ENCODE results near the gene SH2D3C. TPM values are rescaled to one million over a fixed set of nuclear protein-coding genes. Genes with fewer than 3 reads are reported as not detected.

The SH2D3C gene
- total and polyA plus RNA-seq, 2 donors, result 18.2 to 25.1 TPM

DNA sequence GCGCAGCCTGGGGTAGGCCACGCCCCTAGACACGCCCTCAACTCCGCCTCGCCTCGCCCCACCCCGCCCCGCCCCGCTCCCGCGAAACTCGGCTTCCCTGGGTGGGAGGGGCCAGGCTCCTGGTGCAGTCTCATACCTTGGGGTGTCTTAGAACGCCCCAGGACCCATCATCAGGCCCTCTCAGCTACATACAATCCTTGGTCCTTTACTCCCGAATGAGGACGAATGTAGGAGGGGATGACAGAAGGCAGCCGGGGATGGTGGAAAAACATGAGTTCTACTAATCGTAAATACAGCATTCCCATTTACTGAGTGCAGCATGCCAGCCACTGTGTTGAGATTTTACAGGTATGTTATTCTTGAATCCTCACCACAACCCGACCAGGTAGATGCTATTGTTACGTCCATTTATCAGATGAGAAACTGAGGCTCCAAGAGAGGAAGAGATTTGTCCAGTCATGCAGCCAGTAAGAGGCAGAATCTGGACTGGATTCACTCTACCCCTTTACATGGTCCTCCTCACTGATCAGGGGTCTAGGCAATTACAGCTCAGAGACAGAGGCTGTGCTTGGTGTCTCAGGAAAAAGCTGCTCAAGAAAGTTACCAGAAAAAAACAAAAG, 6.8 kb downstream of the SH2D3C start:
- H3K4me3 ChIP-seq (ENCODE audit: low read length in 2 of 2), result peak overlapping the region in 1 of 2 donors; percentile 55
- H3K27me3 ChIP-seq (ENCODE audit: control insufficient read depth in 2 of 2, insufficient read depth in 1 of 2, low read length in 1 of 2), result no peaks in the 10 kb centered on the region
- peak in 1 of 9 donors; percentile 93 for DNase-seq (ENCODE audit: low read depth in 6 of 9, low spot score in 9 of 9)
- H3K27ac ChIP-seq (ENCODE audit: low read depth in 1 of 2, low read length in 1 of 2), result peak overlapping the region; percentile 19 to 89
- WGBS, result 19% methylated on average over 19 of the region's 19 CpGs
- H3K4me1 ChIP-seq (ENCODE audit: control insufficient read depth in 2 of 2, insufficient read depth in 2 of 2, low read length in 2 of 2), result peaks cover 50 to 93% of the 10 kb centered on the region in 2 donors
- no peaks in the 10 kb centered on the region for H3K9me3 ChIP-seq (ENCODE audit: control insufficient read depth in 2 of 2, insufficient read depth in 1 of 2, low read length in 1 of 2)
- H3K36me3 ChIP-seq (ENCODE audit: control insufficient read depth in 2 of 2, insufficient read depth in 2 of 2, low read length in 1 of 2), result peaks cover 52 to 72% of the 10 kb centered on the region in 2 donors

- peak overlapping the region; percentile 85 to 87 for H3K27ac ChIP-seq (ENCODE audit: low read depth in 1 of 2, low read length in 1 of 2)
- peaks cover 50 to 92% of the 10 kb centered on the region in 2 donors for H3K4me1 ChIP-seq (ENCODE audit: control insufficient read depth in 2 of 2, insufficient read depth in 2 of 2, low read length in 2 of 2)
- peak in 8 of 9 donors; percentile 91 to 98 (median 95) for DNase-seq (ENCODE audit: low read depth in 6 of 9, low spot score in 9 of 9)
- 7% methylated on average over 43 of the region's 43 CpGs for WGBS
- no peaks in the 10 kb centered on the region for H3K9me3 ChIP-seq (ENCODE audit: control insufficient read depth in 2 of 2, insufficient read depth in 1 of 2, low read length in 1 of 2)
- peaks cover 58 to 78% of the 10 kb centered on the region in 2 donors for H3K36me3 ChIP-seq (ENCODE audit: control insufficient read depth in 2 of 2, insufficient read depth in 2 of 2, low read length in 1 of 2)
- no peaks in the 10 kb centered on the region for H3K27me3 ChIP-seq (ENCODE audit: control insufficient read depth in 2 of 2, insufficient read depth in 1 of 2, low read length in 1 of 2)
- peak overlapping the region; percentile 55 to 59 for H3K4me3 ChIP-seq (ENCODE audit: low read length in 2 of 2)
These were observed 7.4 kb downstream of the SH2D3C start for GRCh38 chr9:127770905-127771569.

- Histone ChIP-seq H3K9me3 (ENCODE audit: control insufficient read depth in 2 of 2, insufficient read depth in 1 of 2, low read length in 1 of 2) (no peaks in the 10 kb centered on the region), H3K27ac (ENCODE audit: low read depth in 1 of 2, low read length in 1 of 2) (peak overlapping the region; percentile 85 to 87), H3K4me1 (ENCODE audit: control insufficient read depth in 2 of 2, insufficient read depth in 2 of 2, low read length in 2 of 2) (peaks cover 50 to 87% of the 10 kb centered on the region in 2 donors), H3K4me3 (ENCODE audit: low read length in 2 of 2) (peak overlapping the region; percentile 55 to 59), H3K27me3 (ENCODE audit: control insufficient read depth in 2 of 2, insufficient read depth in 1 of 2, low read length in 1 of 2) (no peaks in the 10 kb centered on the region), H3K36me3 (ENCODE audit: control insufficient read depth in 2 of 2, insufficient read depth in 2 of 2, low read length in 1 of 2) (peaks cover 61 to 82% of the 10 kb centered on the region in 2 donors)
- DNase-seq (ENCODE audit: low read depth in 6 of 9, low spot score in 9 of 9), result no peak
- WGBS, result 48% methylated on average over 3 of the region's 3 CpGs
These were observed 7.9 kb downstream of the SH2D3C start for GRCh38 chr9:127770583-127770904.

- peak in 2 of 9 donors; percentile 42 to 57 for DNase-seq (ENCODE audit: low read depth in 6 of 9, low spot score in 9 of 9)
- Histone ChIP-seq H3K27me3 (ENCODE audit: control insufficient read depth in 2 of 2, insufficient read depth in 1 of 2, low read length in 1 of 2) (no peaks in the 10 kb centered on the region), H3K4me3 (ENCODE audit: low read length in 2 of 2) (peak overlapping the region; percentile 55 to 59), H3K27ac (ENCODE audit: low read depth in 1 of 2, low read length in 1 of 2) (peak overlapping the region; percentile 85 to 87), H3K36me3 (ENCODE audit: control insufficient read depth in 2 of 2, insufficient read depth in 2 of 2, low read length in 1 of 2) (peaks cover 65 to 86% of the 10 kb centered on the region in 2 donors), H3K9me3 (ENCODE audit: control insufficient read depth in 2 of 2, insufficient read depth in 1 of 2, low read length in 1 of 2) (no peaks in the 10 kb centered on the region), H3K4me1 (ENCODE audit: control insufficient read depth in 2 of 2, insufficient read depth in 2 of 2, low read length in 2 of 2) (peaks cover 49 to 82% of the 10 kb centered on the region in 2 donors)
- WGBS, result 11% methylated on average over 4 of the region's 4 CpGs
These were observed 8.4 kb downstream of the SH2D3C start for GRCh38 chr9:127769929-127770582.

DNA sequence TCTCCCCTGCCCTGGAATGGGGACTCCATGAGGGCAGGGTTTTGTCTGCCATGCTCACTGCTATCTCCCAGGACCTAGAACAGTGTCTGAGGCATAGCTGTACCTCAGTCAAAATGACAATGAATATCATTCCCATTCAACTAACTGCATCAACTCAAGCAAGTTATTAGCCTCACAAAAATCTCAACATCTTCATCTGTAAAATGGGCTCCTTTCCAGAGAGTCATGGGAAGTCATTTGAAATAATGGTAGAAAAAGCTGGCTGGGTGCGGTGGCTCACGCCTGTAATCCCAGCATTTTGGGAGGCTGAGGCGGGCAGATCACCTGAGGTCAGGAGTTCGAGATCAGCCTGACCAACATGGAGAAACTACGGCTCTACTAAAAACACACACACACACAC, 9.4 kb downstream of the SH2D3C start:
- peaks cover 41 to 78% of the 10 kb centered on the region in 2 donors for H3K4me1 ChIP-seq (ENCODE audit: control insufficient read depth in 2 of 2, insufficient read depth in 2 of 2, low read length in 2 of 2)
- peaks cover 69 to 82% of the 10 kb centered on the region in 2 donors for H3K36me3 ChIP-seq (ENCODE audit: control insufficient read depth in 2 of 2, insufficient read depth in 2 of 2, low read length in 1 of 2)
- WGBS, result 96% methylated on average over 5 of the region's 5 CpGs
- no peaks in the 10 kb centered on the region for H3K27me3 ChIP-seq (ENCODE audit: control insufficient read depth in 2 of 2, insufficient read depth in 1 of 2, low read length in 1 of 2)
- DNase-seq (ENCODE audit: low read depth in 6 of 9, low spot score in 9 of 9), result no peak
- no peak overlapping the region for H3K4me3 ChIP-seq (ENCODE audit: low read length in 2 of 2)
- H3K9me3 ChIP-seq (ENCODE audit: control insufficient read depth in 2 of 2, insufficient read depth in 1 of 2, low read length in 1 of 2), result no peaks in the 10 kb centered on the region
- peak overlapping the region in 1 of 2 donors; percentile 1 for H3K27ac ChIP-seq (ENCODE audit: low read depth in 1 of 2, low read length in 1 of 2)

DNA sequence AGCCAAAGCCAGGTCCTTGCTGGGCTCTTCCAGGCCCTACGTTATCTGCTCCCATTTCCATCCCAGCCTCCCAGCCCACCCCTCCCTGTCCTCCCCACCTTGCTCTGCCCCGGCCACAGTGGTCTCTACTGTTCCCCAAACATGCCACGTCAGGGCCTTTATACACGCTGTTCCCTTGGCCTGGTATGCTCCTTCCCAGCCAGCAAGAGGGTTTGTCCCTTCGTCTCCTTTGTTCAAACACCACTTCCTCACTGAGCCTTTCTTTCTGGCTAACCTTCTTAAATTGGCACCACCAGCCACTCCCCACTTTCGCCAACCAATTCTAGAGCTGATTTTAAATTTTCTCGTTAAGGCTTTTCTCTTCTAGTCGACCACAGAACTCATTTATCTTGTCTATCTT, 9.8 kb downstream of the SH2D3C start:
- Histone ChIP-seq H3K36me3 (ENCODE audit: control insufficient read depth in 2 of 2, insufficient read depth in 2 of 2, low read length in 1 of 2) (peaks cover 69 to 79% of the 10 kb centered on the region in 2 donors), H3K9me3 (ENCODE audit: control insufficient read depth in 2 of 2, insufficient read depth in 1 of 2, low read length in 1 of 2) (no peaks in the 10 kb centered on the region), H3K4me3 (ENCODE audit: low read length in 2 of 2) (no peak overlapping the region), H3K27me3 (ENCODE audit: control insufficient read depth in 2 of 2, insufficient read depth in 1 of 2, low read length in 1 of 2) (no peaks in the 10 kb centered on the region), H3K4me1 (ENCODE audit: control insufficient read depth in 2 of 2, insufficient read depth in 2 of 2, low read length in 2 of 2) (peaks cover 38 to 76% of the 10 kb centered on the region in 2 donors), H3K27ac (ENCODE audit: low read depth in 1 of 2, low read length in 1 of 2) (peak overlapping the region in 1 of 2 donors; percentile 48)
- 85% methylated on average over 8 of the region's 8 CpGs for WGBS
- DNase-seq (ENCODE audit: low read depth in 6 of 9, low spot score in 9 of 9), result no peak

GRCh38 chr9:127767909-127768331, 10.5 kb downstream of the SH2D3C start:
- Histone ChIP-seq H3K9me3 (ENCODE audit: control insufficient read depth in 2 of 2, insufficient read depth in 1 of 2, low read length in 1 of 2) (no peaks in the 10 kb centered on the region), H3K27me3 (ENCODE audit: control insufficient read depth in 2 of 2, insufficient read depth in 1 of 2, low read length in 1 of 2) (no peaks in the 10 kb centered on the region), H3K27ac (ENCODE audit: low read depth in 1 of 2, low read length in 1 of 2) (peak overlapping the region in 1 of 2 donors; percentile 48), H3K4me1 (ENCODE audit: control insufficient read depth in 2 of 2, insufficient read depth in 2 of 2, low read length in 2 of 2) (peaks cover 38 to 69% of the 10 kb centered on the region in 2 donors), H3K36me3 (ENCODE audit: control insufficient read depth in 2 of 2, insufficient read depth in 2 of 2, low read length in 1 of 2) (peaks cover 68 to 78% of the 10 kb centered on the region in 2 donors), H3K4me3 (ENCODE audit: low read length in 2 of 2) (peak overlapping the region in 1 of 2 donors; percentile 9)
- 91% methylated on average over 13 of the region's 13 CpGs for WGBS
- DNase-seq (ENCODE audit: low read depth in 6 of 9, low spot score in 9 of 9), result no peak

DNA sequence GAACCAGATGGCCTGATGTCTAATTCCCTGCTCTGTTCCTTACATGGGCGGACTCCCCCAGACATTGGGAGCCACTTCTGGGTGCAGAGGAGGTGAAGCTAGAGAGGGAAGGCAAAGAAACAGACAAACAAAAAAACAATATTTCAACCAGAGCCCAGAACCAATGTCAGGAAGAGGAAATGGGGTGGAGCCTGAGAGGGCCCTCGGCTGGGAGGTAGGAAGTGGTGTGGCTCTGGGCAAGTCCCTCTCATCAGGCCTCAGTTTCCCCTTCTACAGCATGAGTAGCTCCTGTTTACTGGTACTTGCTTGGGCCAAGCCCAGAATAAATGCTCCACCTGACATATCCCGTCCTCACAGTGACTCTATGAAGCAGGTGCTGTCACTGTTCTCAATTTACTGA, 11.1 kb downstream of the SH2D3C start:
- Histone ChIP-seq H3K4me3 (ENCODE audit: low read length in 2 of 2) (no peak overlapping the region), H3K9me3 (ENCODE audit: control insufficient read depth in 2 of 2, insufficient read depth in 1 of 2, low read length in 1 of 2) (no peaks in the 10 kb centered on the region), H3K36me3 (ENCODE audit: control insufficient read depth in 2 of 2, insufficient read depth in 2 of 2, low read length in 1 of 2) (peaks cover 68 to 78% of the 10 kb centered on the region in 2 donors), H3K27ac (ENCODE audit: low read depth in 1 of 2, low read length in 1 of 2) (peak overlapping the region; percentile 48 to 91), H3K4me1 (ENCODE audit: control insufficient read depth in 2 of 2, insufficient read depth in 2 of 2, low read length in 2 of 2) (peaks cover 34 to 68% of the 10 kb centered on the region in 2 donors), H3K27me3 (ENCODE audit: control insufficient read depth in 2 of 2, insufficient read depth in 1 of 2, low read length in 1 of 2) (no peaks in the 10 kb centered on the region)
- DNase-seq (ENCODE audit: low read depth in 6 of 9, low spot score in 9 of 9), result peak in 1 of 9 donors; percentile 48
- WGBS, result 68% methylated on average over 3 of the region's 3 CpGs

- no peak overlapping the region for H3K4me3 ChIP-seq (ENCODE audit: low read length in 2 of 2)
- H3K27me3 ChIP-seq (ENCODE audit: control insufficient read depth in 2 of 2, insufficient read depth in 1 of 2, low read length in 1 of 2), result no peaks in the 10 kb centered on the region
- no peak for DNase-seq (ENCODE audit: low read depth in 6 of 9, low spot score in 9 of 9)
- peaks cover 78 to 85% of the 10 kb centered on the region in 2 donors for H3K36me3 ChIP-seq (ENCODE audit: control insufficient read depth in 2 of 2, insufficient read depth in 2 of 2, low read length in 1 of 2)
- 94% methylated on average over 1 of the region's 1 CpG for WGBS
- H3K9me3 ChIP-seq (ENCODE audit: control insufficient read depth in 2 of 2, insufficient read depth in 1 of 2, low read length in 1 of 2), result no peaks in the 10 kb centered on the region
- peaks cover 28 to 54% of the 10 kb centered on the region in 2 donors for H3K4me1 ChIP-seq (ENCODE audit: control insufficient read depth in 2 of 2, insufficient read depth in 2 of 2, low read length in 2 of 2)
- no peak overlapping the region for H3K27ac ChIP-seq (ENCODE audit: low read depth in 1 of 2, low read length in 1 of 2)
These were observed 13.0 kb downstream of the SH2D3C start for GRCh38 chr9:127765418-127765817.

Measured in thymus (tissue), 11 donors.